Lower leg skin (tissue), 4 donors: ENCODE results near the gene DHX58. TPM values are rescaled to one million over a fixed set of nuclear protein-coding genes. Genes with fewer than 3 reads are reported as not detected.
A peak's percentile ranks its signal among the peaks of the same experiment; 100 is the strongest.

Experiments used
- DNase-seq, 2 donors: peaks; one replicate each; pipeline ENCODE4 v3.0.0-alpha.2; 2019; ENCODE audit warnings: low spot score in 2 of 2
- H3K4me3 ChIP-seq: fragments of 200-600 bp; sonication (generic); 2 replicates; pipeline ENCODE4 v1.5.1; 2017; ENCODE audit warnings: mild to moderate bottlenecking, low read depth; ENCODE audit not compliant: poor library complexity, severe bottlenecking
- POLR2A ChIP-seq, 2 donors: fragments of 450-650 bp; IDR thresholded peaks; one replicate each; pipeline ENCODE4 v1.6.1; 2016 to 2017; ENCODE audit warnings: antibody characterized with exemption in 2 of 2, mild to moderate bottlenecking in 1 of 2, moderate library complexity in 1 of 2
- WGBS, 2 donors: methylation state at CpG; one replicate each; pipeline ENCODE4 v1.1.5; 2018; 5-methylcytosine and 5-hydroxymethylcytosine counted together
- intact Hi-C: fragments of 100-400 bp; cut with DNase I; formaldehyde crosslinking; loops from one replicate; pipeline ENCODE4 v1.15.0; 2023; ENCODE audit warnings: low total_unique reads
- total RNA-seq, 4 donors: library from RNA; depleted of rRNA; stranded (reverse); fragments of >200 nt; gene quantifications; one replicate each; pipeline ENCODE4 v1.1.0, GENCODE V29; 2016
- TF ChIP-seq, protein P1 (sequence below), 3 donors: fragments of 450-650 bp; IDR thresholded peaks; one replicate each; pipeline ENCODE4 v1.5.1; 2016; ENCODE audit warnings: antibody characterized with exemption in 3 of 3, mild to moderate bottlenecking in 3 of 3, moderate library complexity in 2 of 3

Gene DHX58
- total RNA-seq, 4 donors from 2014 or later, result 7.5 to 16.5 (median 12.1) TPM

DNA sequence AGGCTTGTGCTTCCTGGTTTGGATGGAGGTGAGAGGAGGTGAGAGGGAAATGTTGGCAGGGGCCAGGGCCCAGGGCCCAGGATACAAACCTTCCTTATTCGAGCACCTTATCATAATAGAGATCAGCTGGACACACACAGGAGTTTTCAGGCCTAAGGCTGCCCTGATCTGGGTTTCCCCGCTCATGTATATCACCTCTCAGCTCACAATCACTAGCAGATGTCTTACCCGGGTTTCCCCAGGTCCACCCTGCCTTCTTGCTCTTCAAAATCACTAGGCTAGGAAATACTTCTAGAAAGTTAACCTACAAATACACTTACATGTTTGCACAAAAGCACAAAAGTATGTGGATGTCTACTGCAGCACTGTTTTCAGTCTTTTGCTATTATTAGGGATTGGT, 14.3 kb upstream of the DHX58 start:
- no peak for DNase-seq
- no peak overlapping the region for H3K4me3 ChIP-seq
- TF ChIP-seq POLR2A (IDR thresholded peaks at IDR 0.05), result no peak
- TF ChIP-seq, protein P1, sequence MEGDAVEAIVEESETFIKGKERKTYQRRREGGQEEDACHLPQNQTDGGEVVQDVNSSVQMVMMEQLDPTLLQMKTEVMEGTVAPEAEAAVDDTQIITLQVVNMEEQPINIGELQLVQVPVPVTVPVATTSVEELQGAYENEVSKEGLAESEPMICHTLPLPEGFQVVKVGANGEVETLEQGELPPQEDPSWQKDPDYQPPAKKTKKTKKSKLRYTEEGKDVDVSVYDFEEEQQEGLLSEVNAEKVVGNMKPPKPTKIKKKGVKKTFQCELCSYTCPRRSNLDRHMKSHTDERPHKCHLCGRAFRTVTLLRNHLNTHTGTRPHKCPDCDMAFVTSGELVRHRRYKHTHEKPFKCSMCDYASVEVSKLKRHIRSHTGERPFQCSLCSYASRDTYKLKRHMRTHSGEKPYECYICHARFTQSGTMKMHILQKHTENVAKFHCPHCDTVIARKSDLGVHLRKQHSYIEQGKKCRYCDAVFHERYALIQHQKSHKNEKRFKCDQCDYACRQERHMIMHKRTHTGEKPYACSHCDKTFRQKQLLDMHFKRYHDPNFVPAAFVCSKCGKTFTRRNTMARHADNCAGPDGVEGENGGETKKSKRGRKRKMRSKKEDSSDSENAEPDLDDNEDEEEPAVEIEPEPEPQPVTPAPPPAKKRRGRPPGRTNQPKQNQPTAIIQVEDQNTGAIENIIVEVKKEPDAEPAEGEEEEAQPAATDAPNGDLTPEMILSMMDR (IDR thresholded peaks at IDR 0.05), result no peak
- intact Hi-C loops, result no loop called here
- 66 to 70% methylated on average over 3 of the region's 3 CpGs for WGBS, 2 donors

DNA sequence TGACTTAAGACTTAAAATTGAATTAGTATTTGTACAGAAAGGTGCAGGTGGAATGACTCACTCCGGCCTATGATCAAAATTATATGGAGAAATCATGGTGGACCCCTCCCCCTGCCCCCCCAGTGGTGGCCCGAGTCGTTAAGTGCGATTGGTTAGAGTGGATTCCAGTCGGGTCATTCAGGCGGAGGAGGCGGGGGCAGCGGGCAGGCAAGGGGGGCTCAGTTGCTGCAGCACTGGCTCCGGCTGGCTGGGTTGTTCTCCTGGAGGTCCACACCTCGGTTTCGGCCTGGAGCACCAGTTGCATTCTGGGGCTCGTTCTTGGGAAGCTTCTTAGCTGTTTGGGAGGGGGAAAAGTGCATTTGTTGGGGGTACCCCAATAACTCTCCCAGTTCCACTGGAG, 13.1 kb upstream of the DHX58 start:
- DNase-seq, result no peak
- WGBS, 2 donors, result 83 to 84% methylated on average over 12 of the region's 12 CpGs
- TF ChIP-seq POLR2A (IDR thresholded peaks at IDR 0.05), result no peak
- TF ChIP-seq, protein P1 (IDR thresholded peaks at IDR 0.05), result no peak
- intact Hi-C loops, result no loop called here
- no peak overlapping the region for H3K4me3 ChIP-seq

- intact Hi-C loops, result no loop called here
- TF ChIP-seq, protein P1 (IDR thresholded peaks at IDR 0.05), result no peak
- TF ChIP-seq POLR2A (IDR thresholded peaks at IDR 0.05), result no peak
These were observed 11.7 kb upstream of the DHX58 start for GRCh38 chr17:42124256-42124655.

GRCh38 chr17:42122371-42123303, 10.1 kb upstream of the DHX58 start, which contains the start of gene HSPB9:
HSPB9 (plus strand) TSS chr17:42122804; CDS start chr17:42122851, 47 bp downstream.
- no peak within 1 kb of the TSS for H3K4me3 ChIP-seq
- WGBS, 2 donors, result 60 to 67% methylated on average over 57 to 61 of the region's 61 CpGs

More at GRCh38 chr17:42124256-42124655, 11.7 kb upstream of the DHX58 start:
- 94% methylated on average over 3 of the region's 3 CpGs for WGBS, 2 donors
- H3K4me3 ChIP-seq, result no peak overlapping the region
- no peak for DNase-seq

GRCh38 chr17:42120770-42121769, 8.6 kb upstream of the DHX58 start, which contains the start of gene KAT2A:
KAT2A (minus strand) TSS chr17:42121367; CDS start chr17:42121304, 63 bp downstream.
- DNase-seq, result peak; percentile 73 to 95
- peak within 1 kb of the TSS; percentile 62 for H3K4me3 ChIP-seq
- 15 to 19% methylated on average over 17 to 19 of the region's 57 CpGs for WGBS, 2 donors
- TF ChIP-seq, protein P1 (IDR thresholded peaks at IDR 0.05), result no peak
- TF ChIP-seq POLR2A (IDR thresholded peaks at IDR 0.05), result no peak
- intact Hi-C loops, result no loop called here

More at GRCh38 chr17:42122371-42123303, 10.1 kb upstream of the DHX58 start, which contains the start of gene HSPB9:
- intact Hi-C loops, result no loop called here
- no peak for DNase-seq
- no peak for TF ChIP-seq POLR2A (IDR thresholded peaks at IDR 0.05)
- TF ChIP-seq, protein P1 (IDR thresholded peaks at IDR 0.05), result no peak
